Sigmoid colon (tissue), 7 donors: Measurements from ENCODE around the gene SLC28A1. TPM values are rescaled to one million over a fixed set of nuclear protein-coding genes. Genes with fewer than 3 reads are reported as not detected.

Experiments
- DNase-seq: peaks from one replicate; pipeline ENCODE4 v3.0.0-alpha.2; 2019
- H3K27ac ChIP-seq, 4 donors: fragments of 200-600 bp; sonication (generic); one replicate each; pipeline ENCODE4 v1.5.1; 2016 to 2019; ENCODE audit warnings: mild to moderate bottlenecking in 1 of 4
- H3K27me3 ChIP-seq, 3 donors: fragments of 200-600 bp; sonication (generic); one replicate each; pipeline ENCODE4 v1.5.1; 2019; ENCODE audit warnings: mild to moderate bottlenecking in 1 of 3
- H3K36me3 ChIP-seq, 4 donors: fragments of 200-600 bp; sonication (generic); one replicate each; pipeline ENCODE4 v1.5.1; 2016 to 2019
- H3K4me1 ChIP-seq, 4 donors: fragments of 200-600 bp; sonication (generic); one replicate each; pipeline ENCODE4 v1.5.1; 2017 to 2019
- H3K4me3 ChIP-seq, 4 donors: fragments of 200-600 bp; sonication (generic); one replicate each; pipeline ENCODE4 v1.5.1; 2017 to 2019; ENCODE audit warnings: mild to moderate bottlenecking in 2 of 4, moderate library complexity in 1 of 4
- H3K9me3 ChIP-seq, 4 donors: fragments of 200-600 bp in 3 of 4; sonication (generic) in 3 of 4; one replicate each; pipeline versions ENCODE4 v1.5.1 to v1.6.1; 2013 to 2019
- CTCF ChIP-seq, 4 experiments: fragments of 450-650 bp in 3 of 4; fragments of 200-600 bp in 1 of 4; IDR thresholded peaks; one replicate each; pipeline ENCODE4 v1.5.1; 2016 to 2019; ENCODE audit warnings: antibody characterized with exemption in 4 of 4, mild to moderate bottlenecking in 3 of 4, moderate library complexity in 2 of 4
- EP300 ChIP-seq, 4 donors: sonication (generic); formaldehyde crosslinking; IDR thresholded peaks; one replicate each; pipeline ENCODE4 v1.6.1; 2017; ENCODE audit warnings: antibody characterized with exemption in 4 of 4
- POLR2A ChIP-seq, 2 donors: fragments of 450-650 bp; IDR thresholded peaks; one replicate each; pipeline ENCODE4 v1.6.1; 2016; ENCODE audit warnings: antibody characterized with exemption in 2 of 2, mild to moderate bottlenecking in 2 of 2, moderate library complexity in 2 of 2
- POLR2AphosphoS5 ChIP-seq, 4 donors: sonication (generic); formaldehyde crosslinking; IDR thresholded peaks; one replicate each; pipeline ENCODE4 v1.6.1; 2017; ENCODE audit warnings: antibody characterized with exemption in 4 of 4
- WGBS, 2 donors: extraction: QIAGEN DNeasy Blood & Tissue Kit; methylation state at CpG; one replicate each; pipeline ENCODE4 v1.1.7; 2013; 5-methylcytosine and 5-hydroxymethylcytosine counted together
- intact Hi-C: fragments of 100-400 bp; cut with DNase I; formaldehyde crosslinking; loops from one replicate; pipeline ENCODE4 v1.15.1; 2023
- polyA plus RNA-seq, 3 donors: library from polyadenylated mRNA; stranded (reverse); fragments of 200-250 nt; gene quantifications; one replicate each; pipeline ENCODE4 v1.2.3, GENCODE V29; 2013
- total RNA-seq, 4 donors: library from RNA; depleted of rRNA; stranded (reverse); fragments of >200 nt; gene quantifications; one replicate each; pipeline ENCODE4 v1.1.0, GENCODE V29; 2016
- donor health status: healthy with polysubstance abuse.
- donor health status: Bipolar disorder and iron deficiency.
- donor health status: healthy.

SLC28A1 gene
- total and polyA plus RNA-seq, 7 donors, result not detected

GRCh38 chr15:84913360-84913723, 28.9 kb downstream of the SLC28A1 start:
- H3K9me3 ChIP-seq, result no peaks in the 10 kb centered on the region
- H3K27me3 ChIP-seq, result no peaks in the 10 kb centered on the region
- H3K4me1 ChIP-seq, result peaks cover 0 to 48% (median 40%) of the 10 kb centered on the region in 4 donors
- peak overlapping the region; percentile 72 to 87 (median 79) for H3K27ac ChIP-seq
- 82 to 87% methylated on average over 2 of the region's 2 CpGs for WGBS, 2 donors
- no peak overlapping the region for H3K4me3 ChIP-seq
- intact Hi-C loops, result no loop called here
- H3K36me3 ChIP-seq, result no peaks in the 10 kb centered on the region
- DNase-seq, result no peak
- TF ChIP-seq EP300 (IDR thresholded peaks at IDR 0.05) (no peak), POLR2AphosphoS5 (IDR thresholded peaks at IDR 0.05) (no peak), CTCF (IDR thresholded peaks at IDR 0.05) (no peak), POLR2A (IDR thresholded peaks at IDR 0.05) (no peak)

- 75 to 85% methylated on average over 5 of the region's 5 CpGs for WGBS, 2 donors
- peak overlapping the region; percentile 50 to 87 (median 56) for H3K27ac ChIP-seq
- no peak for TF ChIP-seq CTCF (IDR thresholded peaks at IDR 0.05)
- no peak for TF ChIP-seq EP300 (IDR thresholded peaks at IDR 0.05)
- TF ChIP-seq POLR2A (IDR thresholded peaks at IDR 0.05), result no peak
- TF ChIP-seq POLR2AphosphoS5 (IDR thresholded peaks at IDR 0.05), result no peak
- H3K36me3 ChIP-seq, result no peaks in the 10 kb centered on the region
- peaks cover 0 to 48% (median 40%) of the 10 kb centered on the region in 4 donors for H3K4me1 ChIP-seq
- intact Hi-C loops, result no loop called here
- H3K9me3 ChIP-seq, result no peaks in the 10 kb centered on the region
- H3K27me3 ChIP-seq, result no peaks in the 10 kb centered on the region
- no peak for DNase-seq
- H3K4me3 ChIP-seq, result no peak overlapping the region
Measured at GRCh38 chr15:84914351-84914750, 29.9 kb downstream of the SLC28A1 start.

GRCh38 chr15:84914909-84915605, 30.6 kb downstream of the SLC28A1 start:
- Histone ChIP-seq H3K27ac (peak overlapping the region; percentile 50 to 87 (median 56)), H3K4me3 (no peak overlapping the region), H3K36me3 (no peaks in the 10 kb centered on the region), H3K9me3 (no peaks in the 10 kb centered on the region), H3K27me3 (no peaks in the 10 kb centered on the region), H3K4me1 (peaks cover 0 to 48% (median 40%) of the 10 kb centered on the region in 4 donors)
- no peak for TF ChIP-seq POLR2A (IDR thresholded peaks at IDR 0.05)
- peak in 1 of 4 donors; percentile 85 for TF ChIP-seq EP300 (IDR thresholded peaks at IDR 0.05)
- TF ChIP-seq POLR2AphosphoS5 (IDR thresholded peaks at IDR 0.05), result peak in 2 of 4 donors; percentile 16 to 89
- intact Hi-C loops, result no loop called here
- WGBS, 2 donors, result 56 to 65% methylated on average over 12 of the region's 12 CpGs
- DNase-seq, result peak; percentile 87

- Histone ChIP-seq H3K36me3 (no peaks in the 10 kb centered on the region), H3K4me3 (no peak overlapping the region), H3K4me1 (peaks cover 0 to 48% (median 40%) of the 10 kb centered on the region in 4 donors), H3K27ac (peak overlapping the region; percentile 50 to 87 (median 56)), H3K9me3 (no peaks in the 10 kb centered on the region), H3K27me3 (no peaks in the 10 kb centered on the region)
- no peak for DNase-seq
- WGBS, 2 donors, result 80 to 86% methylated on average over 3 of the region's 3 CpGs
- intact Hi-C loops, result no loop called here
- no peak for TF ChIP-seq CTCF (IDR thresholded peaks at IDR 0.05)
- TF ChIP-seq EP300 (IDR thresholded peaks at IDR 0.05), result no peak
- TF ChIP-seq POLR2A (IDR thresholded peaks at IDR 0.05), result no peak
- TF ChIP-seq POLR2AphosphoS5 (IDR thresholded peaks at IDR 0.05), result no peak
Measured at GRCh38 chr15:84915606-84915958, 31.1 kb downstream of the SLC28A1 start.

- H3K27ac ChIP-seq, result no peak overlapping the region
- TF ChIP-seq POLR2AphosphoS5 (IDR thresholded peaks at IDR 0.05) (no peak), POLR2A (IDR thresholded peaks at IDR 0.05) (no peak), CTCF (IDR thresholded peaks at IDR 0.05) (no peak), EP300 (IDR thresholded peaks at IDR 0.05) (no peak)
- H3K9me3 ChIP-seq, result no peaks in the 10 kb centered on the region
- no peak for DNase-seq
- WGBS, 2 donors, result 85 to 93% methylated on average over 1 of the region's 1 CpG
- H3K4me1 ChIP-seq, result peaks cover 0 to 30% (median 23%) of the 10 kb centered on the region in 4 donors
- H3K36me3 ChIP-seq, result no peaks in the 10 kb centered on the region
- no peaks in the 10 kb centered on the region for H3K27me3 ChIP-seq
- intact Hi-C loops, result no loop called here
- H3K4me3 ChIP-seq, result no peak overlapping the region
Measured at GRCh38 chr15:84917452-84917851, 33.0 kb downstream of the SLC28A1 start.
